ENCODE measurements around the gene SMIM22. TPM values are rescaled to one million over a fixed set of nuclear protein-coding genes. Genes with fewer than 3 reads are reported as not detected.

The SMIM22 gene
- polyA plus RNA-seq, 1 experiment = not detected

DNA sequence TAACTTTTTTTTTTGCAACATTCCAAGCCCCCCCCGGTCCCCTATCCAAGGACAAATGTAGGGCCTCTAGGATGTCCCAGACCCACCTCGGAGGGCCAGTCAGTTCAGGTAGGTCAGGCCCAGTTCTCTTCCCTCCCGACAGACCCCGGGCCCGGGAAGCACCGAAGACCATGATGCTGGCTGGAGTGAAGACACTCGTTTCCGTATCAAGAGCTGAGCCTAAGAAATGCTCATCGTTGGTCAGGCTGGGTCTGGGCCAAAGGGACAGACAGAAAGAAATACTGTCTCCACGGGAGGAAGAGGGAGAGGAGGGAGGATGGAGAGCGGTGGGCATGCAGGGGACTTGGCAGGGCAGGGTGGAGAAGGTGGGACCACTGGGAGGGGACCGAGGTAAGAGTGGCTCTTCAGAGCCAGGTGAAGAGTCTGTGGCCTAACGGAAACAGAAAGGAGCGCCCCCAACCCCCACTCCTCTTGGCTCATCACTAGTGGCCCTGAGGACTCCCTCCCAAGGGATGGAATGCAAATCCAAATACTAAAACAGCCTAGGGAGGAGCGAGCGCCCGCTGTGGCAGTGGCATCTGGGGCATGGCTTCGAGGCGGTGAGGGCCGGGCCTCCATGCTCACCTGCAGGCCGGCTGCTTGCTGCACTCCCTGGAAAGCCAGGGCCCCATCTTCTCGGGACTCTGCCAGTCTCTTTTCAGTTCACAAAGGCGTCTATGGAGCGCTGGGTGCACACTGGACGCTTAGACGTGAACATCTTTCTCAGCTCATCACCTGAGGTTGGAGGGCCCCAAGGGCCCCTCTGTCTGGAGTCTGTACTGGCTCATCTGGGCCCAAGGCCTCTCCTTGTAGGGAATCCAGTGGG lies 9.0 kb downstream of the SMIM22 start:
- H3K27me3 ChIP-seq (ENCODE audit: control insufficient read depth, insufficient read depth, low read length) = no peaks in the 10 kb centered on the region
- no peak for DNase-seq (ENCODE audit: low read depth)
- TF ChIP-seq, protein P1, sequence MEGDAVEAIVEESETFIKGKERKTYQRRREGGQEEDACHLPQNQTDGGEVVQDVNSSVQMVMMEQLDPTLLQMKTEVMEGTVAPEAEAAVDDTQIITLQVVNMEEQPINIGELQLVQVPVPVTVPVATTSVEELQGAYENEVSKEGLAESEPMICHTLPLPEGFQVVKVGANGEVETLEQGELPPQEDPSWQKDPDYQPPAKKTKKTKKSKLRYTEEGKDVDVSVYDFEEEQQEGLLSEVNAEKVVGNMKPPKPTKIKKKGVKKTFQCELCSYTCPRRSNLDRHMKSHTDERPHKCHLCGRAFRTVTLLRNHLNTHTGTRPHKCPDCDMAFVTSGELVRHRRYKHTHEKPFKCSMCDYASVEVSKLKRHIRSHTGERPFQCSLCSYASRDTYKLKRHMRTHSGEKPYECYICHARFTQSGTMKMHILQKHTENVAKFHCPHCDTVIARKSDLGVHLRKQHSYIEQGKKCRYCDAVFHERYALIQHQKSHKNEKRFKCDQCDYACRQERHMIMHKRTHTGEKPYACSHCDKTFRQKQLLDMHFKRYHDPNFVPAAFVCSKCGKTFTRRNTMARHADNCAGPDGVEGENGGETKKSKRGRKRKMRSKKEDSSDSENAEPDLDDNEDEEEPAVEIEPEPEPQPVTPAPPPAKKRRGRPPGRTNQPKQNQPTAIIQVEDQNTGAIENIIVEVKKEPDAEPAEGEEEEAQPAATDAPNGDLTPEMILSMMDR (IDR thresholded peaks at IDR 0.05; ENCODE audit: insufficient read depth, low read depth, low read length) = no peak
- H3K4me3 ChIP-seq (ENCODE audit: low read depth, low read length) = no peak overlapping the region
- POLR2A ChIA-PET = interaction anchor here (1.0 kb wide), 1 partner anchor 68 kb away, joined by 3 read pairs; no protein-coding TSS in a partner anchor
- H3K36me3 ChIP-seq (ENCODE audit: control insufficient read depth, insufficient read depth, low read length) = peaks cover 12% of the 10 kb centered on the region
- CTCF ChIA-PET = interaction anchor here (1.3 kb wide), 1 partner anchor 35 kb away, joined by 3 read pairs; no protein-coding TSS in a partner anchor

DNA sequence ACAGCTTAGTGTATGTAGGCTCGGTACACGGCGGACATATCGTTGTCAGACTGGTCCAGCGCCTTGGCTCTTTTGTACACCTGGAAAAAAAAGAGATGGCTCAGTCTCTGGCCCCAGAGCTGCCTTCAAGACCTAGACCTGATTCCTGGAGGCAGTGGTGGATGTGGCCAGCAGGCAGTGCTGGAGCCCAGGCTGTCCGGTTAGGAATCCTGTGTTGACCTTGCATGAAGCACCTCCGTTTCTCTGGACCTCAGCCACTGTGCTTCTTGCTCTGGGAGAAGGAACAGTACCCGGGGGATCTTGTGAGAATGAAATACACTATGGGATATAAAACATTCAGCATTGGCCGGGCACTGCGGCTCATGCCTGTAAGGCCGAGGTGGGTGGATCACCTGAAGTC lies 10.1 kb downstream of the SMIM22 start:
- TF ChIP-seq, protein P1 (IDR thresholded peaks at IDR 0.05; ENCODE audit: insufficient read depth, low read depth, low read length) = no peak
- DNase-seq (ENCODE audit: low read depth) = no peak
- CTCF ChIA-PET = no interaction called here

DNA sequence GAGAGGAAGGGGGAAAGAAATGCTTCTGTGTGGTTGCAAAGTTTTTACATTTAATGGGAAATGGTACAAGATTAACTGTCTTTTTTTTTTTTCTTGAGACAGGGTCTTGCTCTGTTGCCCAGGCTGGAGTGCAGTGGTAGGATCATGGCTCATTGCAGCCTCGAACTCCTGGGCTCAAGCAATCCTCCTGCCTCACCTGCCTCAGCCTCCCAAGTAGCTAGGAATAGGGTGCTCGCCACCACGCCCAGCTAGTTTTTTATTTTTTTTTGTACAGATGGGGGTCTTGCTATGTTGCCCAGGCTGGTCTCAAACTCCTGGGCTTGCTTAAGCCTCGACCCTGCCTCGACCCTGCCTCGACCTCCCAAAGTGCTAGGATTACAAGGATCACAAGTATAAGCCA lies 11.1 kb downstream of the SMIM22 start:
- peaks cover 13% of the 10 kb centered on the region for H3K36me3 ChIP-seq (ENCODE audit: control insufficient read depth, insufficient read depth, low read length)
- no peak for DNase-seq (ENCODE audit: low read depth)
- ChIA-PET CTCF (no interaction called here), POLR2A (no interaction called here)
- H3K27me3 ChIP-seq (ENCODE audit: control insufficient read depth, insufficient read depth, low read length) = no peaks in the 10 kb centered on the region
- no peak overlapping the region for H3K4me3 ChIP-seq (ENCODE audit: low read depth, low read length)
- TF ChIP-seq, protein P1 (IDR thresholded peaks at IDR 0.05; ENCODE audit: insufficient read depth, low read depth, low read length) = no peak

More for the DNA sequence above, 10.1 kb downstream of the SMIM22 start:
- no peaks in the 10 kb centered on the region for H3K27me3 ChIP-seq (ENCODE audit: control insufficient read depth, insufficient read depth, low read length)
- peaks cover 12% of the 10 kb centered on the region for H3K36me3 ChIP-seq (ENCODE audit: control insufficient read depth, insufficient read depth, low read length)
- POLR2A ChIA-PET = no interaction called here
- no peak overlapping the region for H3K4me3 ChIP-seq (ENCODE audit: low read depth, low read length)

GRCh38 chr16:4811242-4811641 lies 16.1 kb downstream of the SMIM22 start:
- TF ChIP-seq, protein P1 (IDR thresholded peaks at IDR 0.05; ENCODE audit: insufficient read depth, low read depth, low read length) = no peak
- Histone ChIP-seq H3K27me3 (ENCODE audit: control insufficient read depth, insufficient read depth, low read length) (no peaks in the 10 kb centered on the region), H3K4me3 (ENCODE audit: low read depth, low read length) (no peak overlapping the region), H3K36me3 (ENCODE audit: control insufficient read depth, insufficient read depth, low read length) (peaks cover 26% of the 10 kb centered on the region)
- POLR2A ChIA-PET = no interaction called here
- CTCF ChIA-PET = interaction anchor here (1.3 kb wide), 1 partner anchor 16 kb away, joined by 3 read pairs; no protein-coding TSS in a partner anchor
- DNase-seq (ENCODE audit: low read depth) = no peak

DNA sequence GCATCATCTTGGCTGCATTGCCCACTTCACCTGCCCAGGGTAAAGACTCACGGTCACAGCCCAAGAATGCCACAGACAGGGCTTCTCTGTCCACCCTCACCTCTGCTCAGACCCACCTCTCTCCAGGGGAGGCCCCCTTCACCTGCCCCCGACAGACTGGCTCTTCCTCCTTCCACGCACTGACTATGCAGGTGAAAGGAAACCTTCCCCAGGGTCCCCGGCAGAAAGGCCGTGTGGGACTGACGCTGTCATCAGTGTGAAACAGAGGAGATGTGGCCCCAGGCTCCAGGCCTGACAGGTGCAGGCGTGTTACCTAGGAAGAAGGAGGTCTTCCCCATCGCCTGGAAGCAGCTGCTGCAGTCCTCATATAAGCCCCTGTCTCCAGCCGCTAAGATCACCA lies 16.6 kb downstream of the SMIM22 start:
- ChIA-PET CTCF (interaction anchor here (1.3 kb wide), 1 partner anchor 15 kb away, joined by 3 read pairs; no protein-coding TSS in a partner anchor), POLR2A (no interaction called here)
- Histone ChIP-seq H3K36me3 (ENCODE audit: control insufficient read depth, insufficient read depth, low read length) (peaks cover 26% of the 10 kb centered on the region), H3K4me3 (ENCODE audit: low read depth, low read length) (no peak overlapping the region), H3K27me3 (ENCODE audit: control insufficient read depth, insufficient read depth, low read length) (no peaks in the 10 kb centered on the region)
- no peak for DNase-seq (ENCODE audit: low read depth)
- TF ChIP-seq, protein P1 (IDR thresholded peaks at IDR 0.05; ENCODE audit: insufficient read depth, low read depth, low read length) = no peak

Data from BJ (cell line).